ENCODE measurements around the gene CARS2.

Gene CARS2

GRCh38 chr13:110597041-110597689 lies 108.8 kb downstream of the CARS2 start:
- FAIRE-seq (no peak), DNase-seq (ENCODE audit: insufficient read length) (no peak)
- TF ChIP-seq POLR2A (IDR thresholded peaks at IDR 0.05; ENCODE audit: low read depth, low read length) (no peak), POLR2AphosphoS5 (IDR thresholded peaks at IDR 0.05; ENCODE audit: low read depth, low read length) (no peak), TAF1 (IDR thresholded peaks at IDR 0.05; ENCODE audit: borderline replicate concordance, low read depth, low read length) (no peak)

GRCh38 chr13:110593430-110594130 lies 112.3 kb downstream of the CARS2 start:
- DNase-seq (ENCODE audit: insufficient read length) (peak; percentile 38), FAIRE-seq (no peak)
- TF ChIP-seq TAF1 (IDR thresholded peaks at IDR 0.05; ENCODE audit: borderline replicate concordance, low read depth, low read length), result no peak
- TF ChIP-seq POLR2A (IDR thresholded peaks at IDR 0.05; ENCODE audit: low read depth, low read length), result no peak
- TF ChIP-seq POLR2AphosphoS5 (IDR thresholded peaks at IDR 0.05; ENCODE audit: low read depth, low read length), result no peak

GRCh38 chr13:110592665-110593064 lies 113.3 kb downstream of the CARS2 start:
- TF ChIP-seq POLR2AphosphoS5 (IDR thresholded peaks at IDR 0.05; ENCODE audit: low read depth, low read length), result no peak
- TF ChIP-seq TAF1 (IDR thresholded peaks at IDR 0.05; ENCODE audit: borderline replicate concordance, low read depth, low read length), result no peak
- TF ChIP-seq POLR2A (IDR thresholded peaks at IDR 0.05; ENCODE audit: low read depth, low read length), result no peak
- DNase-seq (ENCODE audit: insufficient read length) (no peak), FAIRE-seq (no peak)
